H9 (cell line): Measurements from ENCODE around the gene FAM13B. TPM values are rescaled to one million over a fixed set of nuclear protein-coding genes. Genes with fewer than 3 reads are reported as not detected.

Source experiments
- DNase-seq: peaks from one replicate; pipeline ENCODE4 v3.0.0-alpha.2; 2017
- H2AFZ ChIP-seq: one replicate; pipeline ENCODE4 v1.6.1; 2013; ENCODE audit warnings: mild to moderate bottlenecking, low read length, control low read depth, moderate library complexity
- H2AK5ac ChIP-seq: 2 replicates; pipeline ENCODE4 v1.6.1; 2013; ENCODE audit warnings: low read length, control low read depth, mixed read lengths; ENCODE audit not compliant: insufficient read length
- H2BK120ac ChIP-seq: one replicate; pipeline ENCODE4 v1.6.1; 2013; ENCODE audit warnings: low read depth, mild to moderate bottlenecking, low read length, control low read depth, inconsistent platforms; ENCODE audit not compliant: poor library complexity, severe bottlenecking
- H2BK12ac ChIP-seq: 2 replicates; pipeline ENCODE4 v1.6.1; 2013; ENCODE audit warnings: low read length, control low read depth, mixed read lengths, low read depth; ENCODE audit not compliant: insufficient read length
- H2BK15ac ChIP-seq: 2 replicates; pipeline ENCODE4 v1.6.1; 2013; ENCODE audit warnings: low read depth, low read length, control low read depth
- H2BK20ac ChIP-seq: one replicate; pipeline ENCODE4 v1.6.1; 2013; ENCODE audit warnings: low read depth, mild to moderate bottlenecking, low read length, control low read depth, inconsistent platforms; ENCODE audit not compliant: poor library complexity, severe bottlenecking
- H2BK5ac ChIP-seq: 2 replicates; pipeline ENCODE4 v1.6.1; 2013; ENCODE audit warnings: low read length, control low read depth, mixed read lengths; ENCODE audit not compliant: insufficient read length
- H3K14ac ChIP-seq: 2 replicates; pipeline ENCODE4 v1.6.1; 2013; ENCODE audit warnings: low read length, control low read depth; ENCODE audit not compliant: insufficient read depth
- H3K18ac ChIP-seq: 2 replicates; pipeline ENCODE4 v1.6.1; 2013; ENCODE audit warnings: low read depth, mild to moderate bottlenecking, mixed read lengths, low read length, control low read depth; ENCODE audit not compliant: insufficient read length
- H3K23ac ChIP-seq: 2 replicates; pipeline ENCODE4 v1.6.1; 2013; ENCODE audit warnings: low read length, control low read depth, mixed read lengths, low read depth; ENCODE audit not compliant: insufficient read length
- H3K23me2 ChIP-seq: 2 replicates; pipeline ENCODE4 v1.6.1; 2013; ENCODE audit warnings: low read depth, mild to moderate bottlenecking, mixed read lengths, low read length, control low read depth; ENCODE audit not compliant: insufficient read length, poor library complexity, severe bottlenecking
- H3K27ac ChIP-seq: 2 replicates; pipeline ENCODE4 v1.5.1; 2013; ENCODE audit warnings: low read length, control low read depth, mixed read lengths, low read depth; ENCODE audit not compliant: insufficient read length
- H3K27me3 ChIP-seq: 2 replicates; pipeline ENCODE4 v1.6.1; 2013; ENCODE audit warnings: low read length, control low read depth, inconsistent platforms; ENCODE audit not compliant: insufficient read depth
- H3K4ac ChIP-seq: 2 replicates; pipeline ENCODE4 v1.6.1; 2013; ENCODE audit warnings: low read depth, mild to moderate bottlenecking, control low read depth, inconsistent platforms, low read length, moderate library complexity
- H3K4me1 ChIP-seq: 2 replicates; pipeline ENCODE4 v1.6.1; 2013; ENCODE audit warnings: low read length, control low read depth, inconsistent platforms; ENCODE audit not compliant: insufficient read depth
- H3K4me2 ChIP-seq: 2 replicates; pipeline ENCODE4 v1.6.1; 2013; ENCODE audit warnings: low read length, control low read depth, mixed read lengths; ENCODE audit not compliant: insufficient read length, insufficient read depth
- H3K56ac ChIP-seq: 2 replicates; pipeline ENCODE4 v1.6.1; 2013; ENCODE audit warnings: low read depth, mild to moderate bottlenecking, mixed read lengths, low read length, control low read depth; ENCODE audit not compliant: insufficient read length
- H3K79me1 ChIP-seq: 2 replicates; pipeline ENCODE4 v1.6.1; 2013; ENCODE audit warnings: low read depth, mild to moderate bottlenecking, moderate library complexity, low read length, control low read depth, inconsistent platforms; ENCODE audit not compliant: insufficient read depth, poor library complexity, severe bottlenecking
- H3K79me2 ChIP-seq: 2 replicates; pipeline ENCODE4 v1.6.1; 2013; ENCODE audit warnings: low read length, control low read depth, inconsistent platforms; ENCODE audit not compliant: insufficient read depth
- H3K9ac ChIP-seq: 2 replicates; pipeline ENCODE4 v1.6.1; 2013; ENCODE audit warnings: low read length, control low read depth, mixed read lengths; ENCODE audit not compliant: insufficient read length; ENCODE audit errors: extremely low read depth
- H3K9me3 ChIP-seq: one replicate; pipeline ENCODE4 v1.6.1; 2013; ENCODE audit warnings: low read depth, low read length, inconsistent platforms; ENCODE audit not compliant: control insufficient read depth
- H3T11ph ChIP-seq: one replicate; pipeline ENCODE4 v1.6.1; 2013; ENCODE audit warnings: mild to moderate bottlenecking, low read length, control low read depth, inconsistent platforms
- H4K20me1 ChIP-seq: one replicate; pipeline ENCODE4 v1.6.1; 2013; ENCODE audit not compliant: control insufficient read depth, insufficient read length, insufficient read depth
- H4K5ac ChIP-seq: 2 replicates; pipeline ENCODE4 v1.6.1; 2013; ENCODE audit warnings: low read depth, mild to moderate bottlenecking, mixed read lengths, low read length, control low read depth; ENCODE audit not compliant: insufficient read length
- H4K8ac ChIP-seq: replicated peaks from 2 replicates; pipeline ENCODE4 v1.6.1; 2013; ENCODE audit warnings: low read length, control low read depth, mixed read lengths, low read depth; ENCODE audit not compliant: insufficient read length
- H4K91ac ChIP-seq: 2 replicates; pipeline ENCODE4 v1.6.1; 2013; ENCODE audit warnings: low read depth, mild to moderate bottlenecking, moderate library complexity, mixed read lengths, low read length, control low read depth; ENCODE audit not compliant: insufficient read length
- H3K27ac Mint-ChIP-seq, 3 experiments: 2 replicates in 2 of 3; 3 replicates in 1 of 3; pipeline ENCODE4 v1.8.0; 2020 to 2021; ENCODE audit warnings: mixed read lengths in 3 of 3, mild to moderate bottlenecking in 1 of 3, moderate library complexity in 1 of 3
- H3K27me3 Mint-ChIP-seq: 2 replicates; pipeline ENCODE4 v1.8.0; 2021; ENCODE audit warnings: low read depth, mild to moderate bottlenecking, moderate library complexity, mixed read lengths
- H3K36me3 Mint-ChIP-seq, 3 experiments: 2 replicates in 2 of 3; 3 replicates in 1 of 3; pipeline ENCODE4 v1.8.0; 2020 to 2021; ENCODE audit warnings: low read depth in 3 of 3, mixed read lengths in 3 of 3; ENCODE audit not compliant: insufficient read depth in 1 of 3
- H3K4me1 Mint-ChIP-seq, 2 experiments: 2 replicates each; pipeline ENCODE4 v1.8.0; 2020; ENCODE audit warnings: mixed read lengths in 2 of 2
- H3K4me3 Mint-ChIP-seq, 2 experiments: 2 replicates in 1 of 2; 3 replicates in 1 of 2; pipeline ENCODE4 v1.8.0; 2020 to 2021; ENCODE audit warnings: mild to moderate bottlenecking in 2 of 2, mixed read lengths in 2 of 2, moderate library complexity in 1 of 2
- H3K9me3 Mint-ChIP-seq, 2 experiments: 2 replicates in 1 of 2; 3 replicates in 1 of 2; pipeline ENCODE4 v1.8.0; 2020; ENCODE audit warnings: mild to moderate bottlenecking in 2 of 2, mixed read lengths in 2 of 2, moderate library complexity in 1 of 2
- CTCF ChIP-seq: fragments of 200-600 bp; sonication (generic); conservative IDR thresholded peaks from 3 replicates; pipeline ENCODE4 v1.8.0; 2021; ENCODE audit warnings: antibody characterized with exemption, mild to moderate bottlenecking
- whole genome bisulfite sequencing: extraction: QIAGEN DNeasy Blood & Tissue Kit; methylation state at CpG from one replicate; pipeline ENCODE4 v1.1.7; 2013; ENCODE audit warnings: missing lambda C conversion rate, low lambda C conversion rate, mixed read lengths; ENCODE audit not compliant: insufficient read length; ENCODE audit errors: extremely low coverage; 5-methylcytosine and 5-hydroxymethylcytosine counted together
- total RNA-seq: library from RNA; stranded (reverse); gene quantifications from 2 replicates; pipeline ENCODE4 v1.2.1, GENCODE V29; 2021

Gene FAM13B
- total RNA-seq, 1 experiment from 2014 or later: 23.0 TPM

DNA sequence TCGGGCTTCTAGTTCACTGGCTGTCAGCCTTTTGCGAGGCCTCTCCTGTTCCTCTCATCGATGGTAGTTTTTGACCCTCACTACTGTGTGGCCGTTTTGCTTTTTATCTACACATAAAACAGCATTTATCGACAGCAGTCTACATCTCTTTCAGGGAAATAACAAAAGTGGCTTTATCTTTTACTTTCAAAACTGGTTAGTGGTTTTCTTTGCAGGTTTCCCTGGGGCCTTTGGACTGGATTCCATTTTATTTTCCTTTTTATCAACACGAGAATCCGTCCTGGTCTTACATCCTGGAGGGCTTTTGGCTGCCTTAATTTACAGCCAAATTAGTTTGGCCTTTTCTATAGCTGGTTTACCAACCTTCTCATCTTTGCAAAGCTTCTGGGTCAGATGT lies 144.4 kb downstream of the FAM13B start:
- no peaks in the 10 kb centered on the region for H3K4me1 ChIP-seq
- H2BK120ac ChIP-seq: no peak overlapping the region
- no peak overlapping the region for H4K91ac ChIP-seq
- no peak overlapping the region for H2BK20ac ChIP-seq
- peak overlapping the region; percentile 54 for H3K4me2 ChIP-seq
- no peak overlapping the region for H3K4ac ChIP-seq
- H3K79me2 ChIP-seq: no peaks in the 10 kb centered on the region
- H3K14ac ChIP-seq: no peak overlapping the region
- no peak overlapping the region for H2BK15ac ChIP-seq
- no peak overlapping the region for H3K9ac ChIP-seq
- no peak overlapping the region for H2AK5ac ChIP-seq
- no peak overlapping the region for H3K27ac ChIP-seq
- Mint-ChIP-seq H3K4me1 (peaks cover 5 to 16% of the 10 kb centered on the region in 2 experiments), H3K27me3 (no peaks in the 10 kb centered on the region), H3K4me3 (no peak overlapping the region), H3K27ac (peak overlapping the region in 2 of 3 experiments; percentile 37 to 41; a peak in 2 of 7 replicates), H3K9me3 (no peaks in the 10 kb centered on the region), H3K36me3 (no peaks in the 10 kb centered on the region)
- H3K9me3 ChIP-seq: no peaks in the 10 kb centered on the region
- H3K23ac ChIP-seq: no peak overlapping the region
- no CpG with 5 or more reads among the region's 7 CpGs for WGBS
- H3K27me3 ChIP-seq: no peaks in the 10 kb centered on the region
- no peak overlapping the region for H4K5ac ChIP-seq
- H2BK12ac ChIP-seq: no peak overlapping the region
- no peak for TF ChIP-seq CTCF
- no peak overlapping the region for H4K8ac ChIP-seq
- no peak overlapping the region for H3K56ac ChIP-seq
- H4K20me1 ChIP-seq: no peaks in the 10 kb centered on the region
- H3K23me2 ChIP-seq: no peaks in the 10 kb centered on the region
- no peak overlapping the region for H2AFZ ChIP-seq
- H3K79me1 ChIP-seq: no peaks in the 10 kb centered on the region
- no peak overlapping the region for H2BK5ac ChIP-seq
- H3K18ac ChIP-seq: no peak overlapping the region
- no peak for DNase-seq
- no peak overlapping the region for H3T11ph ChIP-seq

Other genes with a start within 250 kb of the FAM13B start
- not detected in 2 replicates for gene MYOT, start 165.2 kb downstream of the FAM13B start, total RNA-seq
- not detected in 2 replicates for gene PKD2L2, start 143.6 kb downstream of the FAM13B start, total RNA-seq
- gene WNT8A, start 51.0 kb upstream of the FAM13B start, total RNA-seq: 0.26 and 0.33 TPM in 2 replicates
- gene NME5, start 106.3 kb upstream of the FAM13B start, total RNA-seq: 0.66 and 0.96 TPM in 2 replicates
- gene BRD8, start 145.6 kb upstream of the FAM13B start, total RNA-seq: 67.9 and 69.1 TPM in 2 replicates
- 65.2 and 67.1 TPM in 2 replicates for gene KIF20A, start 146.0 kb upstream of the FAM13B start, total RNA-seq
- gene CDC23, start 180.2 kb upstream of the FAM13B start, total RNA-seq: 41.0 and 41.3 TPM in 2 replicates
- 1.6 and 1.8 TPM in 2 replicates for gene GFRA3, start 241.5 kb upstream of the FAM13B start, total RNA-seq